Activated CD4-positive, alpha-beta T cell treated with anti-CD3 and anti-CD28 coated beads, Interleukin-2, amount 50 U/mL, for 24 hours (primary cell): ENCODE data around the gene MLX.
A peak's percentile ranks its signal among the peaks of the same experiment; 100 is the strongest.
"Not testable (repeated sequence)": the region's sequence is repeated elsewhere in the genome, so short reads cannot be mapped to it uniquely, and the experiment has no call there.

Experiments used
- DNase-seq, 2 donors: peaks; one replicate each; pipeline ENCODE4 v3.0.0-alpha.2; 2020; ENCODE audit warnings: low read depth in 1 of 2, low spot score in 1 of 2

Gene MLX

DNA sequence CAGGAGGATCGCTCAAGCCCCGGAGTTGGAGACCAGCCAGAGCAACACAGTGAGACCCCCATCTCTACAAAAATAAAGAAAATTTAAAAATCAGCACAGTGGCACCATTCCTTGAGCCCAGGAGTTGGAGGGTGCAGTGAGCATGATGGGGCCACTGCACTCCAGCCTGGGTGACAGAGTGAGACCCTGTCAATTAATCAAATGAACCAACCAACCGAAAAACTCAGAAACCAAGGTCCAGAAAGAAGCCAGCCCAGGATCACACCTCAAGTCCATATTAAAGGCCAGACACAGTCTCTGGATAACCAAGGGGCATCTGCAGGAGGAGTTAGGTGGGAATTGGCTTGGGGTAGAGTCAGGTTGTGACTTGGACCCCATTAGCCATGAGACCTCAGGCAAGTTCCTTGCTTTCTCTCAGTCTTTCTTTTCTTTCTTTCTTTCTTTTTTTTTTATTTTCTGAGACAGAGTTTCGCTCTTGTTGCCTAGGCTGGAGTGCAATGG is 11.7 kb upstream of the MLX start:
- DNase-seq: no peak

DNA sequence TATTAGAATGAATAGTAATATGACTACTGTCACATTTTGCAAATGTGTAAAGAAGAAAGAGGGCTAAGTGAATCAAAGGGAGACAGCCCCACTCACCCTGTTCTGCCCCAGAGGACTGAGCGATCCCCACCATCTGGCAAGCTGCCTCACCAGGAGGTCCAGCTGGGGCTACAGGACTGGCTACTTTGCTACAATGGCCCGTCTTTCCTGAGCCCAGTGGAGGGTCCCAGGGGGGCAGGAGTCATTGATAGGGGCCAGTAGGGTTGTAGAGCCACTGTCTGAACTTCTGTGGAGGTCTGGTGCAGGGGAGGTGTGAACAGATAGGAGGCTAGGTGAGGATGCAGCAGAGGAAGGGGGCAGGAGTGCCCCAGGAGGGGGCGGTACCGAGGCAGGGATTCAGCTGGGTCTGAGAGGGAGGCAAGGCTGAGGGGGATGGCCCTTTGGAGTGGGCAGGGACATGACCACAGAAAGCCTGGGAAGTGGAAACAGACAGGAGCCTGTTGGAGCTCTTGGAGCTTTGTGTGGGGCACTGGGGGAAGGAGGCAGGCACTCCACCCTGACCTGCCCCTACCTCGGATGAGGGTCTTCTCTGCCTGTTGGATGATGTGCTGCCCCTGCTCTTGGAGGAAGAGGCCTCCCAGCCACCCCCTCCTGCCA is 10.8 kb upstream of the MLX start:
- DNase-seq: not testable (repeated sequence)

DNA sequence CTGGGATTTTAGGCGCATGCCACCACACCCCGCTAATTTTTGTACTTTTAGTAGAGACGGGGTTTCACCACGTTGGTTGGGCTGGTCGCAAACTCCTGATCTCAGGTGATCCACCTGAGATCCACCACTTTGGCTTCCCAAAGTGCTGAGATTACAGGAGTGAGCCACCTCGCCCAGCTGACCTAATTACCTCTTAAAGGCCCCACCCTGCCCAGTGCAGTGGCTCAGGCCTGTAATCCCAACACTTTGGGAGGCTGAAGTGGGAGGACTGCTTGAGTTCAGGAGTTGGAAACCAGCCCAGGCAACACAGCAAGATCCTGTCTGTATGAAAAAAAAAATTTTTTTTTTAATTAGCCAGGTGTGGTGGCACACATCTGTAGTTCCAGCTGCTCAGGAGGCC is 7.8 kb upstream of the MLX start:
- no peak for DNase-seq

DNA sequence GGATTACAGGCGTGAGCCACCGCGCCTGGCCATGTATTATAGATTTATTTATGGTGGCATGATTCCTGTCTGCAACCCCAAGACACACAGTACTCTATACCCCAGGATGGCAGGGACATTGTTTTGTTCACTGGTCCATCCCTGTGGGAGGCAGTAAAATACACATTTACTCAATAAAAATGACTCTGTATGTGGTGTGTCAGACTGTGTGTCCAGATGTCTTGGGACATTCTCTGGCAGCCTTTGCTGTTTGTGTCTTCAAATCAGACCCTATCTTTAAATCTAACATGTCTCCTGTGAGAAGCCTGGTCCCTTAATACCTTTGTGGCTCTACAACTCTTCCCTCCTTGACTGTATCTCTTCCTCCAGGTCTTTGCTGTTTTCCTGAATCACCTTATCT is 6.7 kb upstream of the MLX start:
- no peak for DNase-seq

DNA sequence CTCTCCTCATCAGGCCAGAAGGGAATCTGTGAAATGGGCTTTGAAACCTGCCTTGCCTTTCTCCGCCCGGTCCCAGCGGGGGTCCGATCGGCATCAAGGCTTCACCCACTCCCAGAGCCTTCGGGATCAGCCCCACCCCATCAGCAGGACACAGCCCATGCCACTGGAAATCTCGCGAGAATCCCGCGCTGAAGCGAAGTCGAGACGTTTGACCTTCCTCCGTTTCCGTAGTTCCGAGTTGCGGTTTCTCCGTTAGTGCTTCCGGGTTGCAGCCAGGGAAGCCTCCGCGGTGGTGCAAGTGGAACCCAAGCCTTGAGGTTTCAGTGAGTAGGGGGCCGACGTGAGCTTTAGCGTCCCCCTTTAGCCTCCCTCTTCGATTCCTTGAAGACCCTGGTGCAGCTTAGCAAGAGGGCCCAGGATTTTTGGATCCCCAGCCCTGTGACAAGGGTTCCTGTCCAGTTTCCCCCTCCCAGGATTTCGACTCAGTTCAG is 5.0 kb upstream of the MLX start, which contains the start of gene COASY:
Gene COASY, plus strand, starts transcription at position 252 of the 491 bp plus-strand sequence. CDS start 475 bp downstream, outside the sequence.
- DNase-seq: peak; percentile 85 to 91

DNA sequence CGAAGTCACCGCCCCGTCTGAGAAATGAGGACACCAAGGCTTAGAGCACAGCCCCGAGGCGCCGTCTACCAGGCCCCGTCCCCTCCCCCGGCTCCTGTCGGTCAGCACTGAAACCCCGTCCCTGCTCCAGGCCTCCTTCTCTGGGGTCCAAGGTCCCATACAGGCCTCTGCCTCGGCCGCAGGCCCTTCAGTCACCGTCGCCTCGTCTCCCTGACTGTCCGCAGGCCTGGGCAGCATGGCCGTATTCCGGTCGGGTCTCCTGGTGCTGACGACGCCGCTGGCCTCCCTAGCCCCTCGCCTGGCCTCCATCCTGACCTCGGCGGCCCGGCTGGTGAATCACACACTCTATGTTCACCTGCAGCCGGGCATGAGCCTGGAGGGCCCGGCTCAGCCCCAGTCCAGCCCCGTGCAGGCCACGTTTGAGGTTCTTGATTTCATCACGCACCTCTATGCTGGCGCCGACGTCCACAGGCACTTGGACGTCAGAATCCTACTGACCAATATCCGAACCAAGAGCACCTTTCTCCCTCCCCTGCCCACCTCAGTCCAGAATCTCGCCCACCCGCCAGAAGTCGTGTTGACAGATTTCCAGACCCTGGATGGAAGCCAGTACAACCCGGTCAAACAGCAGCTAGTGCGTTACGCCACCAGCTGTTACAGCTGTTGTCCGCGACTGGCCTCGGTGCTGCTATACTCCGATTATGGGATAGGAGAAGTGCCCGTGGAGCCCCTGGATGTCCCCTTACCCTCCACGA is 4.3 kb upstream of the MLX start:
- no peak for DNase-seq

DNA sequence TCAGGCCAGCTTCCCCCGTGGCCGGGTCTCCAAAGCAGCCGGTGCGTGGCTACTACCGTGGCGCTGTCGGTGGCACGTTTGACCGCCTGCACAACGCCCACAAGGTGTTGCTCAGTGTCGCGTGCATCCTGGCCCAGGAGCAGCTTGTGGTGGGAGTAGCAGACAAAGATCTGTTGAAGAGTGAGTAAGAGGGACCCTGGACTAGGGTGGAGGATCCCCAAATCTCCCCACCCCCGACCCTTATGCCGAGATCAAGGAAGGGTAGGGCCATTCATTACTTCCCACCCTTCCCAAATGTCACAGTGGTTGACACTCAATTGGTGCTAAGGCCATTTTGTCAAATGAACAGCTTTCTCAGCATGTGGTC is 3.8 kb upstream of the MLX start:
- DNase-seq: no peak

DNA sequence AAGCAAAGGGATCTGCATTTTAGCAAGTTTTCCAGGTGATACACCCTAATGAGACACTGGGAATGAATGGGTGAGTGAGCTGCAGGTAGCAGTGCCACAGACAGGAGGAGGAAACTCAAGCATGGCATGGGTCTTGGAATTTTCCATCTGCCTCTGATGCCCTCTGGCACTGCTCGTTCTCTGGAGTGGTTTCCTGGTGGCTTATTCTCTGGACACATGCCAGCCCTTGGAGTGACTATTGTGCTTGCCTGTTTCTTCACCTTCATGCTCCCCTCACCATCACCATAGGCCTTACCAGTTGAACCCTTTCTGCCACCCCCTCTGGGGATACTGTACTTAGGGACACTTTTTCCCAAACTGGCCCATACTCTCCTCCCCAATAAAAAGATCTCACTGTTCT is 3.4 kb upstream of the MLX start:
- no peak for DNase-seq

DNA sequence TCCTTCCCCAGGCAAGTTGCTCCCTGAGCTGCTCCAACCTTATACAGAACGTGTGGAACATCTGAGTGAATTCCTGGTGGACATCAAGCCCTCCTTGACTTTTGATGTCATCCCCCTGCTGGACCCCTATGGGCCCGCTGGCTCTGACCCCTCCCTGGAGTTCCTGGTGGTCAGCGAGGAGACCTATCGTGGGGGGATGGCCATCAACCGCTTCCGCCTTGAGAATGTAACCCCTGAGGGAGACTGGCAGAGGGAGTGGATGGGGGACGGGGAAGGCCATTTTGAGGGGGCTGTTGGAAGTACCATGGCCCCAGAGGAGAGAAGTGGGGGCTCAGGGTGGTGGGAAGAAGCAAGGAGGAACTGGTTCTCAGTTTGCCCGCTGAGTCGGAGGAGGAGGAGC is 3.0 kb upstream of the MLX start:
- no peak for DNase-seq

DNA sequence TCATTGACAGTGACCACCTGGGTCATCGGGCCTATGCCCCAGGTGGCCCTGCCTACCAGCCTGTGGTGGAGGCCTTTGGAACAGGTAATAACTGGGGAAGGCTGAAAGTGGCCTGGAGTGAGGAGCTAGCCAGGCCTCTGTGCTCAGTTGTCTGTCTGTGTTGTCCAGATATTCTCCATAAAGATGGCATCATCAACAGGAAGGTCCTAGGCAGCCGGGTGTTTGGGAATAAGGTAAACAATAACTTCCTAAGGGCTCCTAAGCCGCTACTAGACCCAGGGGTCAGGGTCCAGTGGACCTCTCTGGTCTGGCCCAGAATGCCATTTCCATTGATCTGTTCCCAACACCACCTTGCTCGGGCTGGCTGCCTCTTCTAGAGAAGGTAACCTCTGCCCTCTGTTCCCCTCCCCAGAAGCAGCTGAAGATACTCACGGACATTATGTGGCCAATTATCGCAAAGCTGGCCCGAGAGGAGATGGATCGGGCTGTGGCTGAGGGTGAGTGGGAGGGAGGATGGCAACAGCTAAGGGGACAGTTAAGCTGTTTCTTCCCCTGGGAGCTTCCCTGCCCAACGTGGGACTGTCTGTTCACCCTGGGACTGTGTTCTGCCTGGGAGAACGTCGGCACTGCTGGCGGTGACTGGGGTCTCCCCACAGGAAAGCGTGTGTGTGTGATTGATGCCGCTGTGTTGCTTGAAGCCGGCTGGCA is 1.9 kb upstream of the MLX start:
- DNase-seq: no peak

DNA sequence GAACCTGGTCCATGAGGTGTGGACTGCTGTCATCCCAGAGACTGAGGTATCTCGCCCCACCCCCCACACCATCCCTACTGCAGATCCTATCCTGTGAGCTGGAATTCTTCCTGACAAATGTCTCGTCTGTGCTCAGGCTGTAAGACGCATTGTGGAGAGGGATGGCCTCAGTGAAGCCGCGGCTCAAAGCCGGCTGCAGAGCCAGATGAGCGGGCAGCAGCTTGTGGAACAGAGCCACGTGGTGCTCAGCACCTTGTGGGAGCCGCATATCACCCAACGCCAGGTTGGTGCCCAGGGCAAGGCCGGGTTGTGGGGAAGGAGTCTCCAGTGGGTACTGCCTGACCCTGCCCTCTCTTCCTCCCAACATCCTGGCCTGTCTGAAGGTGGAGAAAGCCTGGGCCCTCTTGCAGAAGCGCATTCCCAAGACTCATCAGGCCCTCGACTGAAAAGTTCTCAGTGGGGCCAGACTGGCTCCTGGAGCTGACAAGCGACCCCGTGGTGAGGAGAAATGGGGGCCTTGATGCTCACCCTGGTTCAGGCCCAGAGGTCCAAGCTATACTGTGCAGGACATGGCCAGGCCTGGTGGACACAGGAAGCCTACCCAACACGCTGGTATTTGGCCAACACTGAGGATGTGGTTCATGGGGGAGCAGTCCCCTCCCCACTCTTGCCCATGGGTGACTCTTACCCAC is 1.2 kb upstream of the MLX start:
- DNase-seq: no peak

DNA sequence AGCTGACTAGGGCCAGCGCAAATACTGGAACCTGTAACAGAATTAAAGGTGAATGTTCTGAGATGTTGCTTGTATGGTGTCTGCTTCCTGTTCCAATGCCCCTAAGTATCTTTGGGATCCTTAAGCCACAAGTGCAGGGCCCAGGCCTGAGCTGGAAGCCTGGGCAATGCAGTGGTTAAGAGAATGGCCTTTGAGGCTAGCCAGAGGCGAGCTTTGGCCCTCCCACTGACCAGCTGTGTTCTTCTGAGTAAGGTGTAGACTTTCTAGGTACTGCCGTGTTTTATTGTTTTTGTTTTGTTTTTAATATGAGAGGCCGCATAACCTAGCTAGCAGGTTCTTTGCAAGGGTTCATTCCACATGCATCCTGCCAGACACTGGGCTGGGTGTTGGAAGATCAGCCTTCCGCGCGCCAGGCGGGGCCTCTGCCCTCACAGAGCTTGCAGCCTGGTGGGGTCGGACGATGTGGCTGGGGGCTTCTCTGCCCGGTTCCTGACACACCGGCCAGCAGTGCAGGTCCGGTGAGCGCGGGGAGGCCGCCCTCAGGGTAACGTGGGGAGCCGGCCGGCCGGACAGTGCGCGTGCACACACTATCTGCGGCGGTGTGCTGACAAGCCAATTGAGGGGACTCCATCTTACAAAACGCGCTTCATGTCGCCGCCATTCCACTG is 551 bp upstream of the MLX start:
- no peak for DNase-seq

DNA sequence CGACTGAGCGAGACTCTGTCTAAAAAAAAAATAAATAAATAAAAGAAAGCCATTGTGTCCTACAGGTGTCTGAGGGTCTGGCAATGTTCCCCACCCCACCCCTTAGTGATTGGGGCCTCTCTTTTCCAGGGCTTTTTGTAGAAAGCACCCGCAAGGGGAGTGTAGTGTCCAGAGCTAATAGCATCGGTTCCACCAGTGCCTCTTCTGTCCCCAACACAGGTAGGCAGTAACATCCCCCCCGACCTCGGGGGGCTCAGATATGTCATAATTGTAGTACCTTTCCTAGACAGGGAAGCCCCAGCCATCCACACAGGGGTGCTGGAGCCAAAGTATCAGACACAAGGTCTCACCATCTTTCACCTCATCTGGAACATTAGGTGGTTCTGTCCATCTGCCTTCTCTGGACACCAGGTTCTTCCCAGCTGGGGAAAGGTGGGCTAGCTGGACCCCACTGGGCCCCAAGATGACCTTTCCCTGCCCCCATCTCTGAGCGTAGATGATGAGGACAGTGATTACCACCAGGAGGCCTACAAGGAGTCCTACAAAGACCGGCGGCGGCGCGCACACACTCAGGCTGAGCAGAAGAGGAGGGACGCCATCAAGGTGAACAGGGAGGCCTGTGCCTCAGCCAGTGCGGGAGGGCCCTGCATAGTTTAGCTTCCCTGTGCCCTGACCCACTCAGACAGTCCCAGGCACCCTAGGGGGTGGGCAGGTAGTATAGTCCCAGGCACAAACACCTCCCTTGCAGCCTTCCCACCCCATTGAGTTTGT is 1.6 kb downstream of the MLX start:
- DNase-seq: no peak

DNA sequence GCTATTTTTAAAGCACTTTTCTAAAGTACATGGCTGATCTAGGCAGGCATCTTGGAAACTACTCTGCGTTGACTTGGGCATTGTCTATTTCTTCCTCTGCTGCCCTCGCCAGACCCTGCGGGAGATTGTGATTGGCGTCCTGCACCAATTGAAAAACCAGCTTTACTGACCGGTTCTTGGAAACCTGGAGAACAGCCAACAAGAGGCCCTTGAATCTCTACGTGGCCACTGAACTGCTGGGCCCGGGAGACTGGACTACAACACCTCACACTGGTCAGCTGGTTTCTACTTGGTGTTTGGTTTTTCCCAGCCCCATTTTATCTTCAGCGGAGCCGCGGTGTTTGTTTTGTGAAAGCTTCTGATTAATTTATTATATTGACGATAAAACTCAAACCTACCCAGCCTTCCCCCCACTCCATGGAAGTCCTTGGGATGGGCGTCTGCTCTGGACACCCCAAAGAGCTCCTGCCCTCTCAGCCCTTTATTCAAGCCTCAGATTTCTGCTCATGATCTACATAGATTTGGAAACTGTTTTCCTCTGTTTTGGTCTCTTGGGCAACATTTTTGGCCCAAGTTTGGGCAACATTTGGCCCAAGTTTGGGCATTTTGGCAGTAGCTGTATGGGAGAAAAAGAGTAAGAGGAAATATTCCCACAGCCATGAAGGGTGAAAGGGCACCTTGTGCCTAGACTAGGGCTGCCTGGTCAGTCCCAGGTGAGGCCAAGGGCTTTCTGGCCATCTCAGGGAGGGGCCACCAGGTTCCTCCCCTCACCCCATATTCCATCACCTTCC is 4.7 kb downstream of the MLX start:
- no peak for DNase-seq

DNA sequence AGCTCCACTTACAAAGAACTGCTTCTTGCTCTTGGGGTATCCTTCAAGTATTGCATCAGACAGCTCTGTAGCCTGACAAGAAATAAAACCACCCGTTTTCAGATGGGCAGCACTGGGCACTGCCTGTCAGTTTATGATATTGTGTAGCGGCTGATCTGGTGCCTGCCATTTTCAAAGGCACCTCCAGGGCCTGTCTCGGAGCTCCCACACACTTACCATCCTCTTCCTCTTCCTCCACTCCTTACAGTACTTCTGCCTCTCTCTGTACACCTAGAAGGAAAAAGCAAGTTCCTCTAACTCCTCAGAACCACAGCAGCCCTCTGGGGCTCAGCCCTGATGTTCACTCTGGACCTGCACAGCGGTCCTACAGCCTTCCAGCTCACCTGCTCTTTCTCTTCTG is 6.2 kb downstream of the MLX start:
- no peak for DNase-seq

DNA sequence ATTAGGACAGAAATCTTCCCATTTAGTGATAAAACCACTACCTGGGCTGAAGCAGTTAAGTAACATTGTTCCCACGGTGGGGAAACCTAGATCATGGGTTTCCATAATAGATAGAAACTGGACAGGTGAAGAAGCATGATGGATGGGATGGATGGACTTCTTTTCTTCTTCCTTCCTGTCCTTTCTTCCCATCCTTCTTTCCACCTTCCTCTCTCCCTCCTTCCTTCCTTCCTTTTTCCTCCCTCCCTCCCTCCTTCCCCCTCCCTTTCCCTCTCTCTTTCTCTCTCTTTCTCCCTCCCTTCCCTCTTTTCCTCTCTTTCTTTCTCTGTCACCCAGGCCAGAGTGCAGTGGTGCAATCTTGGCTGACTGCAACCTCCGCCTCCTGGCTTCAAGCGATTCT is 7.6 kb downstream of the MLX start:
- DNase-seq: no peak

DNA sequence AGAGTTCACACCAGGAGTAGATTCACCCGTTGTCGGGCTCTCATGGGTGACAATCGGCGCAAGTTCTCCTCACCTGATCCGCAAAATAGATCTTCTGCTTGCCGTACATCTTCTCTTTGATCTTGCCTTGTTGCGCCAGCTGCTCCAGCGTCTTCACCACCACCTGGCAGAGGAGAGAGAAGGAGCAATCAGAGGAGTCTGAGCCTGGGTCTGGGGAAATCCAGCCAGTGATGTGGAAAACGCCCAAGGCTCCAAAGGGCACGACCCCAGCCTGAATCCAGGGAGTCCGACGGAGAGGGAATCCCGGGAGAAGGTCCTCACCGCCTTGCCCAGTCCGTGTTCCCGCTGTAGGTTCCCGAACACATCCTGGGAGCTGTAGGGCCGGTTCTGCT is 10.2 kb downstream of the MLX start:
- DNase-seq: no peak

DNA sequence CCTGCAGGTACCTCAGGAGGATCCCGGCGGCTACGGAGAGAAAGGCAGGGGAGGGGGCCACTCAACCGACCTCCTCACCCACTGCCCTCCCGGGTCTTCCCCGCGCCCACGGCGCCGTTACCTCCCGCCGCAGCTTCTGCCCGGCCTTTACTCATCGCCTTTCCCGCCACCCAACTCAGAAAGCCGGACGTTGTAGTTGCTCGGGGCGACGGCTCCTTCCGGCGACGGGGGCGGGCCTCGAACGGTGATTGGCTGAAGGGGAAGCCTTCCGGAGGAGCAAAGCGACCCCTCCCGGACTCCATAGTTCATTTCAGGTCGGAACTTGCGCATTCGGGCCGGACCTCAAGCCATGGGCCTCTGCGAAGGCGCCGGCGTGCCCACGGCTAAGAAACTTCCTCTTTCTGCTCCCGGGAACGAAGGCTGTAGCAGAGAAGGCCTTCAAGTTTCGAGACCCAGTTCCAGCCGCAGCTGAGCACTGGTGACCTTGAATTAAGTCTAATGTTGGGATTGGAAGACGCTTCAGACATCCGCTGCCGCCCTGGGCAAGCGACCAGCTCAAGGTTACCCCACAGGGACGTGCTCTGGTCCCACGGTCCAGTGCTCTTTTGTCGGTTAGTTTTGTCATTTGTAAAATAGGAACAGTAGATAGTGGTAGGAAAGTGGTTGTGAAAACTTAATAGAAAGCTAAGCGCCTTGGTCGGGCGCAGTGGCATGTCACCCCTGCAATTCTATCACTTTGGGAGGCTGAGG is 10.8 kb downstream of the MLX start, which contains the start of gene PSMC3IP:
Gene PSMC3IP, minus strand, starts transcription at position 198 of the 750 bp plus-strand sequence. Its CDS starts 43 bp downstream, at position 155.
- DNase-seq: peak; percentile 77 to 94
